ENCODE measurements around the gene CLDND1. TPM values are rescaled to one million over a fixed set of nuclear protein-coding genes. Genes with fewer than 3 reads are reported as not detected.
A peak's percentile ranks its signal among the peaks of the same experiment; 100 is the strongest.

CLDND1 gene
- total RNA-seq, 1 experiment from 2014 or later: 472 TPM

GRCh38 chr3:98536456-98537017 lies 13.8 kb upstream of the CLDND1 start (continued):
- TF ChIP-seq YY1 (IDR thresholded peaks at IDR 0.05; ENCODE audit: extremely low read depth, insufficient replicate concordance, low read depth, low read length): no peak
- TF ChIP-seq SRF (IDR thresholded peaks at IDR 0.05; ENCODE audit: low read depth): no peak

DNA sequence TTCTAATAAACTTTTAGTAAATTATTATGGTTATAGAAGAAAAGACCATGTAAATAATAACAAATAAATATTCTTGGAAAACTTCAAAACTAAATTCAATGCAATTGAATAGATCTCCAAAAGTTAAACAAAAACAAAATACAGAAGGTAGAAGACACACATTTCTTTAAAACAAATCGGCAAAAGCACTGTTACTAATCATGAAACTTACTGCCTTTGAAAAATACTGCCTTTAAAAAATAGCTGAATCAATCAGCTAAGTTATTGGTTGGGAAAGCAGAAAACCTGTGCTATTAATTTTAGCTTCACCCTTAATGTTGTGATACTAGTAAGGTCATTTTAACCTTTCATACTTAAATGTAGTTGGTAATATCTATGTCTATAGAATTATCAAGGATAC lies 12.0 kb upstream of the CLDND1 start:
- ATAC-seq: no peak
- H3K9me3 ChIP-seq (ENCODE audit: control insufficient read depth in 1 of 2, insufficient read depth in 1 of 2, low read depth in 1 of 2, low read length in 2 of 2): no peaks in the 10 kb centered on the region
- intact Hi-C loops (cut with micrococcal nuclease): no loop called here

DNA sequence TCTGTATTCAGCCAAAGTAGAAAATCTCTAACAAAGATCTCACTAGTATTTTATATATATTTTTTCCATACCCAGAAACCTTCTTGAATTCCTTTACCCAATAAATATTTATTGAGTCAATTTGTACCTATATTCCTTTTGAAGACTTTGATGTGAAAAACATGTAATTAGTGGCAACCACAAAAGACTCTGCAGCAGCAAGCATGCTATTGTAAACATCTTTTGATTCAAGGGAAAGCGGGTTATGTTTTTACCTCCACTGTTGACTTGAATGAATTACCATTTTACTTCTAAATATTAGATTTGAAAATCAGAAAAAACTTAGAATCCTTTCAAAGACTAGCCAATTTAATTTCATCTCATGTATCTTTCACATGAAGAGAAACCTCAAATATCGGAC lies 11.5 kb upstream of the CLDND1 start:
- Histone ChIP-seq H3K4me2 (ENCODE audit: low read length) (peak overlapping the region; percentile 9; the same call in 1 of the 2 replicates), H3K36me3 (ENCODE audit: control insufficient read depth in 1 of 2, insufficient read depth in 2 of 2, low read length in 2 of 2) (no peaks in the 10 kb centered on the region), H3K9ac (ENCODE audit: low read length) (peak overlapping the region; percentile 23), H3K9me2 (ENCODE audit: insufficient read depth) (no peaks in the 10 kb centered on the region), H3K27me3 (ENCODE audit: insufficient read depth, low read length) (no peaks in the 10 kb centered on the region), H4K20me1 (ENCODE audit: insufficient read depth) (no peaks in the 10 kb centered on the region), H3K9me3 (ENCODE audit: control insufficient read depth in 1 of 2, insufficient read depth in 1 of 2, low read depth in 1 of 2, low read length in 2 of 2) (no peaks in the 10 kb centered on the region), H3K27ac (ENCODE audit: low read depth, low read length) (peak overlapping the region; percentile 42; the same call in 1 of the 2 replicates), H3K79me2 (ENCODE audit: insufficient read depth, low read length) (peaks cover 63% of the 10 kb centered on the region), H3K4me1 (ENCODE audit: control insufficient read depth in 1 of 2, insufficient read depth in 2 of 2, low read length in 2 of 2) (peaks cover 67 to 91% of the 10 kb centered on the region in 2 experiments), H2AFZ (ENCODE audit: low read depth, low read length, poor library complexity, severe bottlenecking) (no peak overlapping the region), H3K4me3 (replicated peaks in 1 of 2; ENCODE audit: low read depth in 1 of 2, low read length in 2 of 2) (no peak overlapping the region)
- no TSS peak for BruUV-seq (replicated peaks)
- RAD21 ChIA-PET (ENCODE audit: low non-redundant PET in 1 of 2, low total read pairs in 2 of 2, uncharacterized antibody in 2 of 2, unreplicated experiment in 2 of 2): no interaction called here
- DNase-seq (ENCODE audit: low read depth, low spot score) (no peak), ATAC-seq (no peak)
- intact Hi-C loops (cut with micrococcal nuclease): no loop called here
- POLR2A ChIA-PET: interaction anchor here (1.9 kb wide), 1 partner anchor 59 kb away, joined by 4 read pairs; the partner anchor contains the start of gene CPOX
- CTCF ChIA-PET: no interaction called here
- TF ChIP-seq ZBTB33 (IDR thresholded peaks at IDR 0.05; ENCODE audit: extremely low read depth, insufficient replicate concordance, low read length) (no peak), SRF (IDR thresholded peaks at IDR 0.05; ENCODE audit: low read depth) (no peak), POLR2AphosphoS5 (IDR thresholded peaks at IDR 0.05; ENCODE audit: low read depth, low read length) (no peak), CBX3 (IDR thresholded peaks at IDR 0.05; ENCODE audit: low read depth) (no peak), EZH2phosphoT487 (IDR thresholded peaks at IDR 0.05; ENCODE audit: borderline replicate concordance) (no peak), RAD21 (IDR thresholded peaks at IDR 0.05; ENCODE audit: low read depth) (no peak), JUND (IDR thresholded peaks at IDR 0.05) (no peak), ZNF274 (IDR thresholded peaks at IDR 0.05; ENCODE audit: low read depth, low read length) (no peak), SP1 (IDR thresholded peaks at IDR 0.05; ENCODE audit: low read depth) (no peak), EGR1 (IDR thresholded peaks at IDR 0.05; ENCODE audit: low read depth) (no peak), SIN3A (IDR thresholded peaks at IDR 0.05; ENCODE audit: low read depth) (no peak), YY1 (IDR thresholded peaks at IDR 0.05; ENCODE audit: extremely low read depth, insufficient replicate concordance, low read depth, low read length) (no peak), TCF7L2 (IDR thresholded peaks at IDR 0.05; ENCODE audit: borderline replicate concordance, extremely low read depth, insufficient read depth, insufficient read length) (no peak), ZFX (IDR thresholded peaks at IDR 0.05) (no peak)
- TF ChIP-seq, protein P1, sequence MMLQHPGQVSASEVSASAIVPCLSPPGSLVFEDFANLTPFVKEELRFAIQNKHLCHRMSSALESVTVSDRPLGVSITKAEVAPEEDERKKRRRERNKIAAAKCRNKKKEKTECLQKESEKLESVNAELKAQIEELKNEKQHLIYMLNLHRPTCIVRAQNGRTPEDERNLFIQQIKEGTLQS (IDR thresholded peaks at IDR 0.05): no peak
- TF ChIP-seq, protein P2, sequence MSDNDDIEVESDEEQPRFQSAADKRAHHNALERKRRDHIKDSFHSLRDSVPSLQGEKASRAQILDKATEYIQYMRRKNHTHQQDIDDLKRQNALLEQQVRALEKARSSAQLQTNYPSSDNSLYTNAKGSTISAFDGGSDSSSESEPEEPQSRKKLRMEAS (IDR thresholded peaks at IDR 0.05): no peak

More for the DNA sequence above, 12.0 kb upstream of the CLDND1 start:
- no peaks in the 10 kb centered on the region for H3K9me2 ChIP-seq (ENCODE audit: insufficient read depth)
- CTCF ChIA-PET: no interaction called here
- H3K79me2 ChIP-seq (ENCODE audit: insufficient read depth, low read length): peaks cover 58% of the 10 kb centered on the region
- no TSS peak for BruUV-seq (replicated peaks)
- RAD21 ChIA-PET (ENCODE audit: low non-redundant PET in 1 of 2, low total read pairs in 2 of 2, uncharacterized antibody in 2 of 2, unreplicated experiment in 2 of 2): no interaction called here
- H4K20me1 ChIP-seq (ENCODE audit: insufficient read depth): no peaks in the 10 kb centered on the region
- H3K27me3 ChIP-seq (ENCODE audit: insufficient read depth, low read length): no peaks in the 10 kb centered on the region
- no peaks in the 10 kb centered on the region for H3K36me3 ChIP-seq (ENCODE audit: control insufficient read depth in 1 of 2, insufficient read depth in 2 of 2, low read length in 2 of 2)
- H2AFZ ChIP-seq (ENCODE audit: low read depth, low read length, poor library complexity, severe bottlenecking): no peak overlapping the region
- TF ChIP-seq POLR2AphosphoS5 (IDR thresholded peaks at IDR 0.05; ENCODE audit: low read depth, low read length) (no peak), SP1 (IDR thresholded peaks at IDR 0.05; ENCODE audit: low read depth) (no peak), EZH2 (IDR thresholded peaks at IDR 0.05) (no peak), FOSL1 (IDR thresholded peaks at IDR 0.05; ENCODE audit: low read depth) (no peak)
- POLR2A ChIA-PET: interaction anchor here (1.9 kb wide), 1 partner anchor 59 kb away, joined by 4 read pairs; the partner anchor contains the start of gene CPOX
- peak overlapping the region; percentile 31; the same call in 1 of the 2 replicates for H3K9ac ChIP-seq (ENCODE audit: low read length)
- H3K4me2 ChIP-seq (ENCODE audit: low read length): peak overlapping the region; percentile 32; the same call in 1 of the 2 replicates
- peaks cover 71 to 92% of the 10 kb centered on the region in 2 experiments for H3K4me1 ChIP-seq (ENCODE audit: control insufficient read depth in 1 of 2, insufficient read depth in 2 of 2, low read length in 2 of 2)
- H3K4me3 ChIP-seq (replicated peaks in 1 of 2; ENCODE audit: low read depth in 1 of 2, low read length in 2 of 2): no peak overlapping the region
- H3K27ac ChIP-seq (ENCODE audit: low read depth, low read length): peak overlapping the region; percentile 91; the same call in 1 of the 2 replicates
- DNase-seq (ENCODE audit: low read depth, low spot score): no peak
